ENCODE measurements around the gene TNIP2. TPM values are rescaled to one million over a fixed set of nuclear protein-coding genes. Genes with fewer than 3 reads are reported as not detected.

The TNIP2 gene
- total and polyA plus RNA-seq, 2 of the 13 experiments (the other 11 are each of a cell fraction or from before 2014, with no cell fraction given) = 25.6 to 38.0 TPM

- TF ChIP-seq ZHX2 (IDR thresholded peaks at IDR 0.05; ENCODE audit: low read depth) (no peak), ZHX2 (CRISPR knock-in tag; IDR thresholded peaks at IDR 0.05; ENCODE audit: borderline replicate concordance) (no peak), HNF4G (IDR thresholded peaks at IDR 0.05; ENCODE audit: borderline replicate concordance, low read depth, low read length) (no peak), HNF4G (CRISPR knock-in tag; IDR thresholded peaks at IDR 0.05; ENCODE audit: borderline replicate concordance, low read depth) (no peak), FOXO4 (CRISPR knock-in tag; conservative IDR thresholded peaks at IDR 0.05) (peak; percentile 86; the same call in 1 of the 2 replicates), AGO1 (IDR thresholded peaks at IDR 0.05; ENCODE audit: low read depth, low read length, poor library complexity, severe bottlenecking) (no peak), SMYD3 (CRISPR knock-in tag; IDR thresholded peaks at IDR 0.05) (peak; percentile 63; the same call in 1 of the 2 replicates), CAMTA2 (CRISPR knock-in tag; IDR thresholded peaks at IDR 0.05; ENCODE audit: borderline replicate concordance) (no peak), REXO4 (CRISPR knock-in tag; IDR thresholded peaks at IDR 0.05; ENCODE audit: borderline replicate concordance) (peak; percentile 80; the same call in 1 of the 2 replicates), NKX3-1 (CRISPR knock-in tag; IDR thresholded peaks at IDR 0.05) (peak; percentile 37; the same call in 1 of the 2 replicates), ETS1 (CRISPR knock-in tag; IDR thresholded peaks at IDR 0.05) (0 out of 2 replicates have a peak, but pooled peaks have one; percentile 58), GABPB1 (CRISPR knock-in tag; IDR thresholded peaks at IDR 0.05) (peak; percentile 68), ZNF616 (CRISPR knock-in tag; IDR thresholded peaks at IDR 0.05; ENCODE audit: low read depth) (peak; percentile 63; the same call in 1 of the 2 replicates), ZNF362 (CRISPR knock-in tag; IDR thresholded peaks at IDR 0.05; ENCODE audit: borderline replicate concordance) (no peak), ZNF354B (CRISPR knock-in tag; IDR thresholded peaks at IDR 0.05) (0 out of 2 replicates have a peak, but pooled peaks have one; percentile 74), TFDP1 (CRISPR knock-in tag; IDR thresholded peaks at IDR 0.05; ENCODE audit: borderline replicate concordance) (peak; percentile 96)
These were observed 36.8 kb upstream of the TNIP2 start, which contains the start of gene SH3BP2 (continued) for GRCh38 chr4:2792711-2793585.
